MM.1S (cell line): Measurements from ENCODE around the gene TUT7.

ENCODE experiments used
- DNase-seq: peaks from one replicate; pipeline ENCODE4 v3.0.0-alpha.2; 2015
- H2AFZ ChIP-seq: fragments of 300-600 bp; sonication (generic); 2 replicates; pipeline ENCODE4 v1.6.0; 2016; ENCODE audit warnings: antibody characterized with exemption, low read length
- H3F3A ChIP-seq: fragments of 300-600 bp; sonication (generic); 2 replicates; pipeline ENCODE4 v1.6.1; 2016; ENCODE audit warnings: mild to moderate bottlenecking, antibody characterized with exemption, low read length, moderate library complexity, mixed read lengths; ENCODE audit not compliant: insufficient read depth
- H3K27ac ChIP-seq: fragments of 300-600 bp; sonication (generic); 2 replicates; pipeline ENCODE4 v1.5.1; 2016; ENCODE audit warnings: mild to moderate bottlenecking, low read length
- H3K27me3 ChIP-seq: fragments of 300-600 bp; sonication (generic); replicated peaks from 2 replicates; pipeline ENCODE4 v1.6.0; 2016; ENCODE audit warnings: low read length; ENCODE audit not compliant: insufficient read depth
- H3K36me3 ChIP-seq: fragments of 300-600 bp; sonication (generic); replicated peaks from 2 replicates; pipeline ENCODE4 v1.6.1; 2016; ENCODE audit warnings: mild to moderate bottlenecking, low read length, mixed read lengths; ENCODE audit not compliant: insufficient read depth
- H3K4me1 ChIP-seq: fragments of 300-600 bp; sonication (generic); 2 replicates; pipeline ENCODE4 v1.6.1; 2016; ENCODE audit warnings: low read length, mixed read lengths
- H3K4me2 ChIP-seq: fragments of 300-600 bp; sonication (generic); 2 replicates; pipeline ENCODE4 v1.6.0; 2016; ENCODE audit warnings: low read depth, low read length
- H3K4me3 ChIP-seq: fragments of 300-600 bp; sonication (generic); 2 replicates; pipeline ENCODE4 v1.5.1; 2016; ENCODE audit warnings: low read length, mixed read lengths
- H3K79me2 ChIP-seq: fragments of 300-600 bp; sonication (generic); 2 replicates; pipeline ENCODE4 v1.6.1; 2016; ENCODE audit warnings: mixed run types, low read length, mixed read lengths
- H3K9ac ChIP-seq: fragments of 300-600 bp; sonication (generic); 2 replicates; pipeline ENCODE4 v1.6.1; 2016; ENCODE audit warnings: low read length, mixed read lengths
- H3K9me2 ChIP-seq: fragments of 300-600 bp; sonication (generic); replicated peaks from 2 replicates; pipeline ENCODE4 v1.6.1; 2016; ENCODE audit warnings: mild to moderate bottlenecking, low read length, mixed read lengths; ENCODE audit not compliant: insufficient read depth
- H3K9me3 ChIP-seq: fragments of 300-600 bp; sonication (generic); replicated peaks from 2 replicates; pipeline ENCODE4 v1.6.1; 2016; ENCODE audit warnings: mild to moderate bottlenecking, low read length, mixed read lengths; ENCODE audit not compliant: insufficient read depth
- H4K20me1 ChIP-seq: fragments of 300-600 bp; sonication (generic); 2 replicates; pipeline ENCODE4 v1.6.1; 2016; ENCODE audit warnings: mild to moderate bottlenecking, low read length, moderate library complexity, mixed read lengths; ENCODE audit not compliant: insufficient read depth
- CTCF ChIP-seq: fragments of 300-600 bp; sonication (generic); IDR thresholded peaks from 2 replicates; pipeline ENCODE4 v1.5.1; 2016; ENCODE audit warnings: antibody characterized with exemption, low read length, mixed read lengths
- EZH2 ChIP-seq: fragments of 300-600 bp; sonication (generic); optimal IDR thresholded peaks from 2 replicates; pipeline ENCODE3; 2017; ENCODE audit warnings: low read depth, mild to moderate bottlenecking, antibody characterized with exemption, low read length, mixed read lengths
- EZH2phosphoT487 ChIP-seq: fragments of 300-600 bp; sonication (generic); IDR thresholded peaks from 2 replicates; pipeline ENCODE4 v1.6.1; 2018; ENCODE audit warnings: antibody characterized with exemption, low read length

Gene TUT7

GRCh38 chr9:86341007-86341491 lies 13.2 kb downstream of the TUT7 start:
- Histone ChIP-seq H3K4me1 (peaks cover 23% of the 10 kb centered on the region), H3K36me3 (peaks cover 31% of the 10 kb centered on the region), H2AFZ (no peak overlapping the region), H3K9me2 (no peaks in the 10 kb centered on the region), H3K9ac (no peak overlapping the region), H3K27ac (no peak overlapping the region), H4K20me1 (peaks cover 6% of the 10 kb centered on the region; the same call in 1 of the 2 replicates), H3F3A (peaks cover 12% of the 10 kb centered on the region), H3K4me2 (no peak overlapping the region), H3K9me3 (no peaks in the 10 kb centered on the region), H3K79me2 (peaks cover 35% of the 10 kb centered on the region), H3K27me3 (no peaks in the 10 kb centered on the region), H3K4me3 (no peak overlapping the region)
- TF ChIP-seq EZH2 (no peak), EZH2phosphoT487 (no peak), CTCF (no peak)
- DNase-seq: no peak

GRCh38 chr9:86340356-86341006 lies 13.7 kb downstream of the TUT7 start:
- H3K27me3 ChIP-seq: no peaks in the 10 kb centered on the region
- no peak for TF ChIP-seq CTCF
- no peak for TF ChIP-seq EZH2
- no peak for TF ChIP-seq EZH2phosphoT487
- H3K4me3 ChIP-seq: no peak overlapping the region
- peaks cover 31% of the 10 kb centered on the region for H3K79me2 ChIP-seq
- H2AFZ ChIP-seq: no peak overlapping the region
- no peaks in the 10 kb centered on the region for H3K9me3 ChIP-seq
- peaks cover 12% of the 10 kb centered on the region for H3F3A ChIP-seq
- H4K20me1 ChIP-seq: peaks cover 6% of the 10 kb centered on the region; the same call in 1 of the 2 replicates
- H3K27ac ChIP-seq: no peak overlapping the region
- H3K4me1 ChIP-seq: peaks cover 23% of the 10 kb centered on the region
- no peaks in the 10 kb centered on the region for H3K9me2 ChIP-seq
- H3K4me2 ChIP-seq: no peak overlapping the region
- no peak overlapping the region for H3K9ac ChIP-seq
- DNase-seq: no peak
- peaks cover 35% of the 10 kb centered on the region for H3K36me3 ChIP-seq

DNA sequence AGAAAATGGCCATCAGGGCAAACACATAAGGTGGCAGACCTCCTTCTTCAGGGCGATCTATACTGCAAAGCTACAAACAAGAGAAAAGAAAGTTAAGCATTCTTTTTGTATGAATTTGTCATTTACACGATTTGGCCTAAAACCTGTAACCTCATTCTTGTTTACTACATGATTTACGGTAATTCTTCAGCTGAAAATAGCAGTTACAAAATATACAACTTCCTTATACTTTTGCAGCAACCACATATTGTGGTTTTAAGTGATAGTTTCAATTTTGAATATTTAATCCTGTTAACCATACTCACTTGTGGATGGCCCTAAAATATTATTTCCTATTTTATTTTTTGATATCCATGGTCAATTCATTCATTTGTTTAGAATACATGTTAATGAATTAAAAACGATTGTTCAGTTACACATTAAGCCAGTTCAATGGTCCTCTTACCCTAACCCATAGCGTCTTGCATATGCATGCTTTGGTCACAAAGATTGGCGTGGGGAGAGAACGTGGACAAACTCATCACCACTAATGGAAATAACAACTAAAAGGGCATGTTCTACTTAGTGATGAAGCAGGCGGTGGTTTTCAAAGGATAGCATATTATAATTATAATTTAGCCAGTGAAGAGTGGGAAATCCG lies 16.6 kb downstream of the TUT7 start:
- Histone ChIP-seq H3K4me3 (no peak overlapping the region), H3K79me2 (peaks cover 20% of the 10 kb centered on the region; the same call in 1 of the 2 replicates), H3F3A (peaks cover 12% of the 10 kb centered on the region), H3K4me2 (peak overlapping the region; percentile 29; the same call in 1 of the 2 replicates), H3K27me3 (no peaks in the 10 kb centered on the region), H3K27ac (no peak overlapping the region), H3K9me3 (no peaks in the 10 kb centered on the region), H3K36me3 (peaks cover 27% of the 10 kb centered on the region), H3K4me1 (peaks cover 23% of the 10 kb centered on the region), H4K20me1 (no peaks in the 10 kb centered on the region), H3K9me2 (no peaks in the 10 kb centered on the region), H2AFZ (no peak overlapping the region), H3K9ac (no peak overlapping the region)
- peak; percentile 74 for DNase-seq
- no peak for TF ChIP-seq CTCF
